BE2C (cell line): ENCODE results near the gene SUV39H1.

Source experiments
- DNase-seq: peaks from one replicate; pipeline ENCODE4 v3.0.0-alpha.2; 2020
- H3K27me3 ChIP-seq: fragments of 250-450 bp; sonication (Bioruptor Pico); 2 replicates; pipeline ENCODE4 v1.5.1; 2020; ENCODE audit warnings: mild to moderate bottlenecking
- H3K36me3 ChIP-seq: fragments of 250-450 bp; sonication (Bioruptor Pico); 2 replicates; pipeline ENCODE4 v1.5.1; 2020; ENCODE audit warnings: mild to moderate bottlenecking
- H3K4me1 ChIP-seq: fragments of 250-450 bp; sonication (Bioruptor Pico); 2 replicates; pipeline ENCODE4 v1.5.1; 2020
- H3K4me3 ChIP-seq: 2 replicates; pipeline ENCODE4 v1.5.1; 2011; ENCODE audit warnings: low read depth, low read length
- H3K9me3 ChIP-seq: fragments of 250-450 bp; sonication (Bioruptor Pico); 2 replicates; pipeline ENCODE4 v1.5.1; 2020
- TF ChIP-seq, protein P1 (sequence below): IDR thresholded peaks from 2 replicates; pipeline ENCODE4 v1.5.1; 2012; ENCODE audit warnings: mild to moderate bottlenecking, low read depth, low read length

Gene SUV39H1

DNA sequence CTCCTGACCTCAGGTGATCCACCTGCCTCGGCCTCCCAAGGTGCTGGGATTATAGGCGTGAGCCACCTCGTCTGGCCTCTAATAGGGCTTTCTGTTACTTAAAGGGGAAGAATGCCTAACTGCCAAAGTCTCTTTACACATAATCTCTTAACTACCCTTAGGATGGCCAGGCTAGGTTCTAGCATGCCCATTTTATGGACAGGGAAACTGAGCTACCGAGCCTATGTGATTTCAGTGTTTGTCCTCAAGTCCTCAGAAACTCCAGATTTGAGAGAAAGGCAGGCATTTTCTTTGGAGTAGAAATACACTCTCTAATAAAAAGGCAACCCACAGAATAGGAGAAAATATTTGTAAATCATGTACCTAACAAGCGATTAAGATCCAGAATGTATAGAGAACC lies 52.6 kb downstream of the SUV39H1 start:
- H3K4me1 ChIP-seq = no peaks in the 10 kb centered on the region
- DNase-seq = no peak
- H3K36me3 ChIP-seq = no peaks in the 10 kb centered on the region
- no peaks in the 10 kb centered on the region for H3K27me3 ChIP-seq
- TF ChIP-seq, protein P1, sequence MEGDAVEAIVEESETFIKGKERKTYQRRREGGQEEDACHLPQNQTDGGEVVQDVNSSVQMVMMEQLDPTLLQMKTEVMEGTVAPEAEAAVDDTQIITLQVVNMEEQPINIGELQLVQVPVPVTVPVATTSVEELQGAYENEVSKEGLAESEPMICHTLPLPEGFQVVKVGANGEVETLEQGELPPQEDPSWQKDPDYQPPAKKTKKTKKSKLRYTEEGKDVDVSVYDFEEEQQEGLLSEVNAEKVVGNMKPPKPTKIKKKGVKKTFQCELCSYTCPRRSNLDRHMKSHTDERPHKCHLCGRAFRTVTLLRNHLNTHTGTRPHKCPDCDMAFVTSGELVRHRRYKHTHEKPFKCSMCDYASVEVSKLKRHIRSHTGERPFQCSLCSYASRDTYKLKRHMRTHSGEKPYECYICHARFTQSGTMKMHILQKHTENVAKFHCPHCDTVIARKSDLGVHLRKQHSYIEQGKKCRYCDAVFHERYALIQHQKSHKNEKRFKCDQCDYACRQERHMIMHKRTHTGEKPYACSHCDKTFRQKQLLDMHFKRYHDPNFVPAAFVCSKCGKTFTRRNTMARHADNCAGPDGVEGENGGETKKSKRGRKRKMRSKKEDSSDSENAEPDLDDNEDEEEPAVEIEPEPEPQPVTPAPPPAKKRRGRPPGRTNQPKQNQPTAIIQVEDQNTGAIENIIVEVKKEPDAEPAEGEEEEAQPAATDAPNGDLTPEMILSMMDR = no peak
- no peaks in the 10 kb centered on the region for H3K9me3 ChIP-seq
- H3K4me3 ChIP-seq = no peak overlapping the region

DNA sequence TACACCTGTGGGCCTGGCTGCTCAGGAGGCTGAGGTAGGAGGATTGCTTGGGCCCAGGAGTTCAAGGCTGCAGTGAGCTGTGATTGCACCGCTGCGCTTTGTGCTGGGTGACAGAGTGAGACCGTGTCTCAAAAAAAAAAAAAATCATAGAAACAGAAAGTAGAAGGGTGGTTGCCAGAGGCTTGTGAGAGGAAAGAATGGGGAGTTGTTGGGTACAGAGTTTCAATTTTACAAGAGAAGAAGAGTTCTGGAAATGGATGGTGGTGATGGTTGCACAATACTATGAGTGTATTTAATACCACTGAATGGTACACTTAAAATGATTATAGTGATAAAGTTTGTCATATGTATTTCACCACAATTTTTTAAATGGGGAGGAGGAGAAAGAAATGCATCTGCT lies 54.8 kb downstream of the SUV39H1 start:
- TF ChIP-seq, protein P1 = no peak
- H3K9me3 ChIP-seq = no peaks in the 10 kb centered on the region
- no peaks in the 10 kb centered on the region for H3K4me1 ChIP-seq
- no peak for DNase-seq
- H3K36me3 ChIP-seq = no peaks in the 10 kb centered on the region
- H3K4me3 ChIP-seq = no peak overlapping the region
- no peaks in the 10 kb centered on the region for H3K27me3 ChIP-seq

DNA sequence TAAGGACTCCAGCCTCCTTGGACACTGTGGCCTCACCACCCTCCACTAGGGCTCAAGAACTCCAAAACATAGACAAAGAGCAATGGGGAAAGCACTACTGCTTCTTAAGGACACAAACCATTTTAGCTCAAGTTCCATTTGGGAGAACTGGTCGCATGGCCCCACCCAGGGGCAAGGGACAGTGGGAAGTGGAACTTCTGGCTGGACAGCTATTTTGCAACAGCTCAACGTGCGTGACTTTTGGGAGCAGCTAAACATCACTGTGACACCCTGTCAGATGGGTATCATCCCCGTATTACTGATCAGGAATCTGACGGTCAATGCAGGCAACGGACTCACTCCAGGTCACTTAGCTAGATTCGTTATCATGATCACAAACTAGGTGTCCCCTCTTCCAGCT lies 56.0 kb downstream of the SUV39H1 start:
- TF ChIP-seq, protein P1 = no peak
- no peak overlapping the region for H3K4me3 ChIP-seq
- H3K4me1 ChIP-seq = no peaks in the 10 kb centered on the region
- no peaks in the 10 kb centered on the region for H3K27me3 ChIP-seq
- no peaks in the 10 kb centered on the region for H3K9me3 ChIP-seq
- no peak for DNase-seq
- no peaks in the 10 kb centered on the region for H3K36me3 ChIP-seq

DNA sequence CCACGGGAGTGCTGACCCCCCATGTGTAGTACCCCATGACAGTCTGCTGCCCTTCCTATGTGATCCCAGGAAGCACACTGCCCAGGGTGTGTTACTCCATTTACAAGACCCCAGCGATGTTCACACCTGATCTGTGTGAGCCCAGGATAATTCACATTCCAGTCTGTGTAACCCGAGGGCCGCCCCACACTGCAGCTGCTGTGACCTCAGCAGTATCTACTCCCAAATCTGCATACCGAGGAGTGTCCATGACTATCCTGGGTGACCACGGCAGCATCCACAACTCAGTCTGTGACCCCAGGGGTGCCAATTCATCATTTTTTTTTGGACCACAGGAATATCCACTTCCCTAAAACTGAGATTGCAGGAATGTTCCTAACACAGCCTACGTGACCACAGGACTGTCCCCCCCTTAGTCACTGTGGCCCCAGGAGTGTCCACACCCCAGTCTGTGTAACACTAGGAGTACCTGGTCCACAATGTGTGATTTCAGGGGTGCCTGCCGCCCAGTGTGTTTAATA lies 57.2 kb downstream of the SUV39H1 start:
- H3K36me3 ChIP-seq = no peaks in the 10 kb centered on the region
- DNase-seq = no peak
- H3K9me3 ChIP-seq = no peaks in the 10 kb centered on the region
- H3K4me3 ChIP-seq = no peak overlapping the region
- TF ChIP-seq, protein P1 = no peak
- no peaks in the 10 kb centered on the region for H3K4me1 ChIP-seq
- H3K27me3 ChIP-seq = no peaks in the 10 kb centered on the region

DNA sequence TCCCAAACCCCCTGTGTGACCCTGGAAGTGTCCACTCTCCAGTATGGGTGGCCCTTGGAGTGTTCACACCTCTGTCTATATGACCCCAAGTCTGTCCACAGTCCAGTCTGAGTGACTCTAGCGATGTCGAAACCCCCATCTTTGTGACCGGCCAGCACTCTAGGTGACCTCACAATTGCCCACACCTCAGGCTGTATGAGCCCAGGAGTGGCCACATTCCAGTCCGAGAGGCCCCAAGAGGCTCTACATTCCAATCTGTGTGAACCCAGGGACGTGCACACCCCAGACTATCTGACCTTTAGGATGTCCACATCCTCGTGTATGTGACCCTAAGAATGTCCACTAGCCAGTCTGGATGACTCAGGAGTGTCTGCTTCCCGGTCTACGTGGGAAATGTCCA lies 57.7 kb downstream of the SUV39H1 start:
- TF ChIP-seq, protein P1 = no peak
- Histone ChIP-seq H3K4me1 (no peaks in the 10 kb centered on the region), H3K36me3 (no peaks in the 10 kb centered on the region), H3K27me3 (no peaks in the 10 kb centered on the region), H3K9me3 (no peaks in the 10 kb centered on the region), H3K4me3 (no peak overlapping the region)
- DNase-seq = no peak
